ENCODE data around the gene CREBL2.
A peak's percentile ranks its signal among the peaks of the same experiment; 100 is the strongest.
"Not testable (repeated sequence)": the region's sequence is repeated elsewhere in the genome, so short reads cannot be mapped to it uniquely, and the experiment has no call there.

The CREBL2 gene

GRCh38 chr12:12639995-12640394 is 28.3 kb downstream of the CREBL2 start:
- DNase-seq: not testable (repeated sequence)

- DNase-seq: no peak
Measured at GRCh38 chr12:12641650-12642049, 30.0 kb downstream of the CREBL2 start.

GRCh38 chr12:12642916-12643315 is 31.2 kb downstream of the CREBL2 start:
- no peak for DNase-seq

- peak; percentile 32 for DNase-seq
Measured at GRCh38 chr12:12645485-12645884, 33.8 kb downstream of the CREBL2 start.

GRCh38 chr12:12645968-12646367 is 34.3 kb downstream of the CREBL2 start:
- DNase-seq: not testable (repeated sequence)

- DNase-seq: no peak
Measured at GRCh38 chr12:12646483-12647072, 34.9 kb downstream of the CREBL2 start.

- no peak for DNase-seq
Measured at GRCh38 chr12:12648284-12648683, 36.6 kb downstream of the CREBL2 start.

GRCh38 chr12:12648951-12649650 is 37.4 kb downstream of the CREBL2 start:
- DNase-seq: no peak

- no peak for DNase-seq
Measured at GRCh38 chr12:12651752-12652151, 40.1 kb downstream of the CREBL2 start.

GRCh38 chr12:12652704-12653103 is 41.0 kb downstream of the CREBL2 start:
- not testable (repeated sequence) for DNase-seq

- no peak for DNase-seq
Measured at GRCh38 chr12:12653922-12654321, 42.2 kb downstream of the CREBL2 start.

- DNase-seq: no peak
Measured at GRCh38 chr12:12654691-12655460, 43.2 kb downstream of the CREBL2 start.

- DNase-seq: no peak
Measured at GRCh38 chr12:12660201-12660600, 48.5 kb downstream of the CREBL2 start.

GRCh38 chr12:12661086-12661856 is 49.6 kb downstream of the CREBL2 start:
- no peak for DNase-seq

GRCh38 chr12:12663644-12664294 is 52.1 kb downstream of the CREBL2 start:
- no peak for DNase-seq

- DNase-seq: no peak
Measured at GRCh38 chr12:12665194-12665593, 53.5 kb downstream of the CREBL2 start.

- no peak for DNase-seq
Measured at GRCh38 chr12:12668005-12668404, 56.3 kb downstream of the CREBL2 start.

GRCh38 chr12:12669020-12669419 is 57.3 kb downstream of the CREBL2 start:
- no peak for DNase-seq

GRCh38 chr12:12671850-12672660 is 60.4 kb downstream of the CREBL2 start:
- DNase-seq: no peak

GRCh38 chr12:12673296-12673695 is 61.6 kb downstream of the CREBL2 start:
- no peak for DNase-seq

GRCh38 chr12:12676605-12677004 is 64.9 kb downstream of the CREBL2 start:
- DNase-seq: no peak
